Measurements from ENCODE around the gene KIAA0586. TPM values are rescaled to one million over a fixed set of nuclear protein-coding genes. Genes with fewer than 3 reads are reported as not detected.

Gene KIAA0586
- total and polyA plus RNA-seq, 9 of the 15 experiments (the other 6 are each of a cell fraction or from before 2014, with no cell fraction given), result 11.2 to 30.9 (median 22.6) TPM

DNA sequence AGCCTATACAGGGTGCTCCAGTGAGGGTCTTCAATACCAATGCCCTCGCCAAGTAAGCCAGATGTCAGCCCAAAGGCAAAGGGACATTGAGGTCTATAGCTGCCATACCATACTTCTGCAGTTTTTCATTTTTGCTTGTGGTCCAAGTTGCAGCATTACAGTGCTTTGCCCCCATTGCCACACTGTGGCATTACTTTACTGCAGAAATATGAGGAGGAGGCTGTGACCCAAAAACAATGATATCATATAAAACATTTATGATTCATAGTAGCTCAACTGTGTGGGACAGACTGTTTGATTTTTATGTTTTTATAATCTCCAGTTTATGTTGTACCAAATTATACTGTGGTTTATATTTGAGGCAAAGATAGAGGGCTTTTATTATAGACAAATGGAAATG, 64.1 kb downstream of the KIAA0586 start:
- CTCF ChIA-PET (ENCODE audit: low intra/inter-chr PET ratio), result no interaction called here
- ATAC-seq, result no peak
- no TSS peak for BruUV-seq (replicated peaks)
- H3K27ac ChIP-seq (ENCODE audit: extremely low read depth, low read depth, low read length), result no peak overlapping the region
- H3K4me3 ChIP-seq, result no peak overlapping the region
- no peaks in the 10 kb centered on the region for H3K9me1 ChIP-seq (ENCODE audit: control insufficient read depth, insufficient read depth, low read length)
- DNase-seq (ENCODE audit: extremely low read depth in 1 of 4, low spot score in 3 of 4), result no peak
- H4K20me1 ChIP-seq (replicated peaks; ENCODE audit: control insufficient read depth, insufficient read depth, low read length), result no peaks in the 10 kb centered on the region
- no peak overlapping the region for H2AFZ ChIP-seq (ENCODE audit: low read depth, low read length)
- H3K36me3 ChIP-seq (ENCODE audit: control insufficient read depth, insufficient read depth, low read length), result peaks cover 39% of the 10 kb centered on the region
- no peak overlapping the region for H3K9ac ChIP-seq (ENCODE audit: insufficient read depth in 1 of 2, low read depth in 2 of 2, low read length in 2 of 2)
- no peak overlapping the region for H3K4me2 ChIP-seq (ENCODE audit: insufficient read depth, low read length)
- POLR2A ChIA-PET, result no interaction called here
- in situ Hi-C loops (cut with MboI) (no loop called here), intact Hi-C loops (cut with micrococcal nuclease) (no loop called here)
- no peak for FAIRE-seq
- H3K27me3 ChIP-seq (ENCODE audit: control insufficient read depth in 2 of 2, insufficient read depth in 2 of 2, low read length in 2 of 2), result no peaks in the 10 kb centered on the region
- no peaks in the 10 kb centered on the region for H3K79me2 ChIP-seq (ENCODE audit: control insufficient read depth, insufficient read depth, low read length)
- WGBS (ENCODE audit: insufficient coverage, low coverage, missing lambda C conversion rate), result 67% methylated on average over 1 of the region's 1 CpG
- H3K4me1 ChIP-seq (replicated peaks in 1 of 2; ENCODE audit: control insufficient read depth in 2 of 2, insufficient read depth in 2 of 2, low read length in 2 of 2), result no peaks in the 10 kb centered on the region
- TF ChIP-seq, protein P1, sequence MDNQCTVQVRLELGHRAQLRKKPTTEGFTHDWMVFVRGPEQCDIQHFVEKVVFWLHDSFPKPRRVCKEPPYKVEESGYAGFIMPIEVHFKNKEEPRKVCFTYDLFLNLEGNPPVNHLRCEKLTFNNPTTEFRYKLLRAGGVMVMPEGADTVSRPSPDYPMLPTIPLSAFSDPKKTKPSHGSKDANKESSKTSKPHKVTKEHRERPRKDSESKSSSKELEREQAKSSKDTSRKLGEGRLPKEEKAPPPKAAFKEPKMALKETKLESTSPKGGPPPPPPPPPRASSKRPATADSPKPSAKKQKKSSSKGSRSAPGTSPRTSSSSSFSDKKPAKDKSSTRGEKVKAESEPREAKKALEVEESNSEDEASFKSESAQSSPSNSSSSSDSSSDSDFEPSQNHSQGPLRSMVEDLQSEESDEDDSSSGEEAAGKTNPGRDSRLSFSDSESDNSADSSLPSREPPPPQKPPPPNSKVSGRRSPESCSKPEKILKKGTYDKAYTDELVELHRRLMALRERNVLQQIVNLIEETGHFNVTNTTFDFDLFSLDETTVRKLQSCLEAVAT (IDR thresholded peaks at IDR 0.05), result no peak
- no peak for TF ChIP-seq RB1 (IDR thresholded peaks at IDR 0.05; ENCODE audit: low read depth)
- no peak for TF ChIP-seq ZNF668 (CRISPR knock-in tag; IDR thresholded peaks at IDR 0.05)
- no peak for TF ChIP-seq ZBTB5 (IDR thresholded peaks at IDR 0.05)
- no peak for TF ChIP-seq ZFP1 (CRISPR knock-in tag; IDR thresholded peaks at IDR 0.05)
- TF ChIP-seq MITF (IDR thresholded peaks at IDR 0.05), result no peak
- no peak for TF ChIP-seq PML (IDR thresholded peaks at IDR 0.05; ENCODE audit: low read length)
- TF ChIP-seq, protein P2, sequence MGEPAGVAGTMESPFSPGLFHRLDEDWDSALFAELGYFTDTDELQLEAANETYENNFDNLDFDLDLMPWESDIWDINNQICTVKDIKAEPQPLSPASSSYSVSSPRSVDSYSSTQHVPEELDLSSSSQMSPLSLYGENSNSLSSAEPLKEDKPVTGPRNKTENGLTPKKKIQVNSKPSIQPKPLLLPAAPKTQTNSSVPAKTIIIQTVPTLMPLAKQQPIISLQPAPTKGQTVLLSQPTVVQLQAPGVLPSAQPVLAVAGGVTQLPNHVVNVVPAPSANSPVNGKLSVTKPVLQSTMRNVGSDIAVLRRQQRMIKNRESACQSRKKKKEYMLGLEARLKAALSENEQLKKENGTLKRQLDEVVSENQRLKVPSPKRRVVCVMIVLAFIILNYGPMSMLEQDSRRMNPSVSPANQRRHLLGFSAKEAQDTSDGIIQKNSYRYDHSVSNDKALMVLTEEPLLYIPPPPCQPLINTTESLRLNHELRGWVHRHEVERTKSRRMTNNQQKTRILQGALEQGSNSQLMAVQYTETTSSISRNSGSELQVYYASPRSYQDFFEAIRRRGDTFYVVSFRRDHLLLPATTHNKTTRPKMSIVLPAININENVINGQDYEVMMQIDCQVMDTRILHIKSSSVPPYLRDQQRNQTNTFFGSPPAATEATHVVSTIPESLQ (CRISPR knock-in tag; IDR thresholded peaks at IDR 0.05), result no peak
- no peaks in the 10 kb centered on the region for H3K9me3 ChIP-seq (replicated peaks; ENCODE audit: control insufficient read depth, insufficient read depth, low read depth, low read length)
